NCI-H69 (cell line): ENCODE measurements around the gene C20orf144.
"Not testable (repeated sequence)": the region's sequence is repeated elsewhere in the genome, so short reads cannot be mapped to it uniquely, and the experiment has no call there.

Experiments used
- DNase-seq: peaks from one replicate; lab custom pipeline; 2025; lab: John Stamatoyannopoulos, UW

C20orf144 gene

DNA sequence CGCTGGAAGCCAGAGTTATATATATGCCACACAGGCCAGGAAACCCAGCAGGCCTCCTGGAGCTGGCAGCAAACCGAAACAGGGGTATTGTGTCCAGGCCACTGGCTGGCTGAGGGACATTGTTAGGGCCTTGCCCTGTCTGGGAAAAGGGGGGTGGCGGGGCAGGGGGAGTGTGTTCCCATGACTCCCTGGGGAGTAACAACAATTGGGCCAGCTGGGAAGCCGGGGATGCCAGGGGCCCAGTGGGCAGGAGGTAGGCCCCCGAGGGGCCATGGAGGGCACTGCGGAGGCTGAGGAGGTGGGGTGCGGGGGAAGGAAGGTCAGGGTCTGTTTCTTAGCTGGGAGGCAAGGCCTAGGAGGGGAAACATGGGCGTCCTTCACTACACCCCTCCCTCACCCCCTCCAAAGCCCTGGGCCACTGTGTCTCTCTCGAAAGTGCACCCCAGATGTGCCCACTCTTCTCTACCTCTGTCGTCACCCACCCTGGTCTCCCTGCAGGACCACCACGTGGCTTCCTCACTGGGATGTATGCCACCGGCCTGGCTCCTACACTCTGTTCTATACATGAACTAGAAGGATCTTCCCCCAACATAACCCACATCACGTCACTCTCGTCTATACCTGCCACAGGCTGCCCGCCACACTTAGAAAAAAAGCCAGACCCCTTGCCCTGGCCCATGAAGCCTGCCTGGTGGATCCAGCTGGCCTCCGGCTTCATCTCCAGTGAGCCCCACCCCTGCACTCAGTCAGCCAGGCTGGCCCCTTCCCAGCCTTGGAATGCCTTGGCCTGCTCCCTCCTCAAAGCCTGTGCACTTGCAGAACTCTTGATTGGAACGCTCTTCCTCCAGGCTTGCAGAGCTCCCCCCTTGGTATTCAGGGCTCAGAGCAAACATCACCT is 31.9 kb downstream of the C20orf144 start:
- peak; percentile 80 for DNase-seq

DNA sequence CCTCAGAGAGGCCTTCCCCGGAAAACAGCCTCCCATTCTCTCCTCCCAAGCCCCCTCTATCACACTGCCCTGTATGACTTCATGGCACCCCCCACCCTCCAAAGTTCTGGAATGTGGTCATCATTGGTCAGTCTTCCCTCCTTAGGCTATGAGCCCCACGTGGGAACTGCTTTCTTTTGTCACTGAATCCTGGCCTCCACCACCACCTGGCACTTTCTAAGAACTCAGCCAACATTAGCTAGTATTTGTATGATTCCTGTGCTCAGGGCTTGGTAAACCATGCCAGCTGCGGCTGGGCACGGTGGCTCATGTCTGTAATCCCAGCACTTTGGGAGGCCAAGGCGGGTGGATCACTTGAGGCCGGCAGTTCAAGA is 32.5 kb downstream of the C20orf144 start:
- DNase-seq = no peak

DNA sequence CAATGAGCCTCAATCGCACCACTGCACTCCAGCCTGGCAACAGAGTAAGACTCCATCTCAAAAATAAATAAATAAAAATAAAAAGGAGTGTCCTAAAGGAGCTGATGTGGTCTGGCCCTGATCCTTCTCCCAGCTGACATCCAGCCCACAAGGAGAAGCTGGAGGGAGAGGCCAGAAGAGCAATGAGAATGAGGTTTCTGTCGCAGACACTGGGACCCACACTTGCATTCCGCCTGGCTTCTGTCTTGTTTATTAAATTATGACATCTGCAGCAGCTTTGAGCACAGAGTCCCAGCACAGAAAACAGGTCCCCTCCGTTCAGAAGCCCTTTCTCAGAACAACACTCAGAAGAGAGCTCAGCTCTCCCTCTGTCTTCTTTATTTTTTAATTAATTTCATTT is 34.3 kb downstream of the C20orf144 start:
- DNase-seq = no peak

DNA sequence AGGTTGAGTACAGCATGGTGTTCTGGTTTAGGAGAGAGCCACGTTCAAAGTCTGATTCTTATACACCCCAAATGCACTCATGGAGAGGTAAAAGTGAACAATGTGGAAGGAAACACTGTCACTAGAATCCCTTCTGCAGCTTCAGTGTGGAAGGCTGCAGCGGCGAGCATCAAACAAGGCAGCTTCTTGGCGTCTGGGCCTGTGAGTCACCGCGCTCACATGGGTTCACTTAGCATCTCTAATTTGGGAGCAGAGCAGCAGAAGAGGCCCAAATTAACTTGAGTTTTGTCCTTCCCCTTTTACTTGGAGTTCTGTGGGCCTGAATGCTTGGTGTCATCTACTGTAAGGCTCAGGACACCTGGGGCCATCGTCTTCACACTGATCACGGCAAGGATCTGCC is 35.0 kb downstream of the C20orf144 start:
- no peak for DNase-seq

DNA sequence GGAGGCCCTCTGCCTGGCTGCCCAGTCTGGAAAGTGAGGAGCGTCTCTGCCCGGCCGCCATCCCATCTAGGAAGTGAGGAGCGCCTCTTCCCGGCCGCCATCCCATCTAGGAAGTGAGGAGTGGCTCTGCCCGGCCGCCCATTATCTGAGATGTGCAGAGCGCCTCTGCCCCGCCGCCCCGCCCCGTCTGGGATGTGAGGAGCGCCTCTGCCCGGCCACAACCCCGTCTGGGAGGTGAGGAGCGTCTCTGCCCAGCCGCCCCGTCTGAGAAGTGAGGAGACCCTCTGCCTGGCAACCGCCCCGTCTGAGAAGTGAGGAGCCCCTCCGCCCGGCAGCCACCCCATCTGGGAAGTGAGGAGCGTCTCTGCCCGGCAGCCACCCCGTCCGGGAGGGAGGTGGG is 36.8 kb downstream of the C20orf144 start:
- DNase-seq = not testable (repeated sequence)

DNA sequence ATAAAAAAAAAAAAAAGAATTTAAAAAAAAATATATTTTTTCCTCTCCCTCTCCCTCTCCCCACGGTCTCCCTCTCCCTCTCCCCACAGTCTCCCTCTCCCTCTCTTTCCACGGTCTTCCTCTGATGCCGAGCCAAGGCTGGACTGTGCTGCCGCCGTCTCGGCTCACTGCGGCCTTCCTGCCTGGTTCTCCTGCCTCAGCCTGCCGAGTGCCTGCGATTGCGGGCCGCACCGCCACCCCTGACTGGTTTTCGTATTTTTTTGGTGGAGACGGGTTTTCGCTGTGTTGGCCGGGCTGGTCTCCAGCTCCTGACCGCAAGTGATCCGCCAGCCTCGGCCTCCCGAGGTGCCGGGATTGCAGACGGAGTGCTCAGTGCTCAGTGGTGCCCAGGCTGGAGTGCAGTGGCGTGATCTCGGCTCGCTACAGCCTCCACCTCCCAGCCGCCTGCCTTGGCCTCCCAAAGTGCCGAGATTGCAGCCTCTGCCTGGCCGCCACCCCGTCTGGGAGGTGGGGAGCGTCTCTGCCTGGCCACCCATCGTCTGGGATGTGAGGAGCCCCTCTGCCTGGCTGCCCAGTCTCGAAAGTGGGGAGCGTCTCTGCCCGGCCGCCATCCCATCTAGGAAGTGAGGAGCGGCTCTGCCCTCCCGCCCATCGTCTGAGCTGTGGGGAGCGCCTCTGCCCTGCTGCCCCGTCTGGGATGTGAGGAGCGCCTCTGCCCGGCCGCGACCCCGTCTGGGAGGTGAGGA is 38.7 kb downstream of the C20orf144 start:
- not testable (repeated sequence) for DNase-seq

DNA sequence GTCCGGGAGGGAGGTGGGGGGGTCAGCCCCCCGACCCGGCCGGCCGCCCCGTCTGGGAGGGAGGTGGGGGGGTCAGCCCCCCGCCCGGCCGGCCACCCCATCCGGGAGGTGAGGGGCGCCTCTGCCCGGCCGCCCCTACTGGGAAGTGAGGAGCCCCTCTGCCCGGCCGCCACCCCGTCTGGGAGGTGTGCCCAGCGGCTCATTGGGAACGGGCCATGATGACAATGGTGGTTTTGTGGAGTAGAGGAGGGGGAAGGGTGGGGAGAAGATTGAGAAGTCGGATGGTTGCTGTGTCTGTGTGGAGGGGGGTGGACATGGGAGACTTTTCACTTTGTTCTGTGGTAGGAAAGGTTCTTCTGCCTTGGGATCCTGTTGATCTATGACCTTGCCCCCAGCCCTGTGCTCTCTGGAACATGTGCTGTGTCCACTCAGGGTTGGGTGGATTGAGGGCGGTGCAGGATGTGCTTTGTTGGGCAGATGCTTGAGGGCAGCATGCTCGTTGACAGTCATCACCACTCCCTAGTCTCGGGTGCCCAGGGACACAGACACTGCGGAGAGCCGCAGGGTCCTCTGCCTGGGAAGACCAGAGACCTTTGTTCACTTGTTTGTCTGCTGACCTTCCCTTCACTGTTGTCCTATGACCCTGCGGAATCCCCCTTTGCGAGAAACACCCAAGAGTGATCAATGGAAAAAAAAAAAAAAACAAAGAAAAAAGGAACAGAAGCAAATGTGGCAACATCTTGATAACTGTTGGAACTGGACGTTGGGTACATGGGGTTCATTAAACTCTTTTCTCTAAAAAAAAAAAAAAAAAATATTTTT is 39.7 kb downstream of the C20orf144 start:
- DNase-seq = no peak

DNA sequence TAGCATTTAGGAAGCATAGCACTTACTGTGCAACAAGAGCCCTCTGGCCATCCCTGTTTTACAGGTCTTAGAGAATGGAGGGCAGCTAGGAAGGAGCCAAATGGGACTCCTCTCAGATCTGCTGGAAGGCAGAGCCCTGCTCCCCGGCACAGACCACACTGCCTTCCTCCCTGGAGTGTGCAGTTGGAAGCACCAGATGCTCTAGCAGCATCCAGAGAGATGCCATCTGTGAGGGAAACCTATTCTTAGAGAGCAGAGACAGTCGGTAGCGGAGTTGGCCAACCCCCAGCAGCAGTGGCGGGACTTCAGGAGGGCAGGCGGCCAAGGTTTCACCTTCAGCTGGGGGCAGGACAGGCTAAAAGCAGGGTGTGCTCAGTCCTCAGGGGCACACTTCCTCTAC is 40.7 kb downstream of the C20orf144 start:
- peak; percentile 91 for DNase-seq

DNA sequence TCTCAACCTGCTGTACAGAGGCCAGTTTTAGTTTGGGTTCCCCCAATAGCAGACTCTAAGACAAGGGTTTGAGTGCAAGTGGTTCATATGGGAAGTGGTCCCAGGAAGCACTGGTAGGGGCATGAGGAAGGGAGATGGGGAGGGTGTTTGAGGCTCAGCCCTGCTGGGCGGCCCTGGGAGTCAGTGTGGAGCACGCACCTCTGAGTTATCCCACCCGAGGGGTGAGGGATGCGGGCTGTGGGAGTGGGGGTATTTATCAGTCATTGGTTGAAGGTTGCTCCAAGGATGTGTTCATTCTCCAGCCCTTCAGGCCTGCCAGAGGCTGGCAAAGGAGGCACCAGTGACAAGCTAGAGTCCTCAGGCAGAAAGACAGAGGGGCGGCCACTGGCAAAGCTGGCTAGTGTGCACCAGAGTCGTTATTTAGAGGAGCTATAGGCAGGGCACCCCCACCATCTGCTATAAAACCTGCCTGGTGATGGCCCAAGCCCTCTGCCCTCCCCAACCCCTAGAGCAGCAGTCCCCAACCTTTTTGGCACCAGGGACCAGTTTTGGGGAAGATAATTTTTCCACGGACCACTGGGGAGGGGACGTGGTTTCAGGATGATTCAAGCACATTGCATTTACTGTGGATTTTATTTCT is 41.5 kb downstream of the C20orf144 start:
- DNase-seq = no peak

DNA sequence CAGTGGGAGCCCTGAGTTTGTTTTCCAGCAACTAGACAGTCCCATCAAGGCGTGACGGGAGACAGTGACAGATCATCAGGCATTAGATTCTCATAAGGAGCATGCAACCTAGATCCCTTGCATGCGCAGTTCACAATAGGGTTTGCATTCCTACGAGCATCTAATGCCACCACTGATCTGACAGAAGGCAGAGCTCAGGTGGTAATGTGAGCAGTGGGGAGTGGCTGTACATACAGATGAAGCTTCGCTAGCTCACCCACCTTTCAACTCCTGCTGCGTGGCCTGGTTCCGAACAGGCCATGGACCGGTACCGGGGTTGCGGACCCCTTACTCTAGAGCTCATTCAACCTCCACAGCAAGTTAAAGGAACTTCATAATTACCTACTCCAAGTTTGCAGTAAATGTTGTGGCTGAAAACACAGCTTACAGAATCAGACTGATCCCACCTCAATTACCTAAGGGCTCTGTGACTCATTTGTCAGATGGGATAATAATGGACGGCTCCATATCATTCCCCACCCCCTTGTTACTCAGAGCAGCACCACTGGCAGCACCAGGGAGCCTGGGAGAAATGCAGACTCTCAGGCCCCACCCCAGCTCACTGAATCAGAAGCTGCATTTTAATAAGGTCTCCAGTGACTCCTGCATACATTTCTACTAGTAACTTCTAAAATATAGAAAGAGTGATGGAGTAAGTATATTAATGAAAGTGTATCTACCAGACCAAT is 42.2 kb downstream of the C20orf144 start:
- DNase-seq = peak; percentile 56

DNA sequence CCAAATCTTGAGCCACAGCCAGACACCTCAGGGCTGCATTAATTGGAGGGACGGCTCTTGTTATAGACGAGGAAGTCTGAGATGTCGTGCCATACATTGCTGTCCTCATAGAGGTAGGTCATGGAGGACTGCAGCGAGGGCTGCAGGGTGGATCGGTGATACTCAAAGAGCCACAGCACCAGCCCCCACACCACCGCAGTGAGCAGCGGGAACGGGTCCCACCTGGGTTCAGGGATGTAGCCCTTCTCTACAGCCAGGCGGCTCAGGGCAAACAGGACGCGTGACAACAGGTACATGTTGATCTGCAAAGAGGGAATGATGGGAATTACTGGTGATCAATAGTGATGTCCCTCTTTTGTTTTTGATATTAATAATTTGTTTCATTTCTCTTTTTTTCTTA is 45.5 kb downstream of the C20orf144 start:
- DNase-seq = no peak

DNA sequence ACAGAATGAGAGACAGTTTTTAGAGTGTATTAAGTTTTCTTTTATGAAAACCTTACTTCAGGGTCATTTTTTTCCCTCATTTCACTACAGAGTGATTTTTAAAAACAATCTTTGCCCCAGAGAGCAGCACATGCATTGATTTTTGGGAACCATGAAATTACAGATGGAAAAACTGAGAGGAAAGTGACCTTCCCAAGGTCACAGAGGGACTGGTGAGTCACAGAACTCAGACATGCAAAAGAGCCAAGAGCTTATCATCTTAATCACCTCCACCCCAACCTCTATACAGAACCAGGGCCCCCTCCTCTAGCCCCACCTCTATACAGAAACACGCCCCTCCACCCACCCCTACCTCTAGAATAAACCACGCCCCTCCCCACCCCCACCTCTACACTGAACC is 47.3 kb downstream of the C20orf144 start:
- DNase-seq = no peak

DNA sequence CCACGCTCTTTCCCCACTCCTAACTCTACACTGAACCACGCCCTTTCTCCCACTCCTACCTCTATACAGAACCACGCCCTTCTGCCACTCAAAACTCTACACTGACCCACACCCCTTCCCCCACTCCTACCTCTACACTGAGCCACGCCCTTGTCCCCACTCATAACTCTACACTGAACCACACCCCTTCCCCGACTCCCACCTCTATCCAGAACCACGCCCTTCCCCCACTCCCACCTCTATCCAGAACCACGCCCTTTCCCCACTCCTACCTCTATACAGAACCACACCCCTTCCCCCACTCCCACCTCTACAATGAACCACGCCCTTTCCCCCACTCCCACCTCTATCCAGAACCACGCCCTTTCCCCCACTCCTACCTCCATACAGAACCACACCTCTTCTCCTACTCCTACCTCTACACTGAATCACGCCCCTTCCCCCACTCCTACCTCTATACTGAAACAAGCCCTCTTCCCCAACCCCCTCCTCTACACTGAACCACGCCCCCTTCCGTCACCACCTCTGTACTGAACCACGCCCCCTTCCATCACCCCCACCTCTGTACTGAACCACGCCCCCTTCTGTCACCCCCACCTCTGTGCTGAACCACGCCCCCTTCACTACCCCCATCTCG is 47.9 kb downstream of the C20orf144 start:
- peak; percentile 51 for DNase-seq

DNA sequence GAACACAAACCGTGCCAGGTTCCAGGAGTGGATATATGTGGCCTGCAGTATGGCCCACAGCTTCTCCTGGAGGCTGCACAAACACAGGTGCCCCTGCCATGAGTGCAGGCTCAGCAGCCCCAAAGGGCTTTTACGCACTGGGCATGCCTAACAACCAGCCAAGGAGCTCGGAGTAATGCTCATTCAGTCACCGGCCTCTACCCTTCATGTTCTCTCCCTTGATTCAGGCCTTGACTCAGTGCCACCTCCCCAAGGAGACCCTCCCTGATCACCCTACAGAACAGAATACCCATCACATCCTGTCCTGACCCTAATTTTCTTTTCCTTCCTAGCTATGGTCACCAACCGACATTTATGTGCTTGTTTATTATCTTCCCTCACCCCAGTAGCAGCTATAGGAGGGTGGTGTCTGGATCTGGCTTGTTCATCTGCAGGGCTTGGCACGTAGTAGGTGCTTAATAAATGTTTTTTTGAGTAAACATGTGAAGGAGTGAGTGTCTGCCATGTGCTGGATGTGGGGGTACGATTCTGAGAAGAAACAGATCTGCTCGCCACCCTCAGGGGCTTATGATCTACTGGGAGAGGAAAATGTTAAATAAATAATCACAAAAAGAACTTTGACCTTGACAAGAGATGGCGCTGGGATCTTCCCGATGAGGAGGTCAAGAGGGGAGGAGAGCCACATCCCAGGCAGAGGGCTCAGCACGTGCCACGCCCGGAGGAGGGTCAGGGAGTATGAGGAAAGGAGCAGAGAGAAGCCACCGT is 48.7 kb downstream of the C20orf144 start:
- no peak for DNase-seq

DNA sequence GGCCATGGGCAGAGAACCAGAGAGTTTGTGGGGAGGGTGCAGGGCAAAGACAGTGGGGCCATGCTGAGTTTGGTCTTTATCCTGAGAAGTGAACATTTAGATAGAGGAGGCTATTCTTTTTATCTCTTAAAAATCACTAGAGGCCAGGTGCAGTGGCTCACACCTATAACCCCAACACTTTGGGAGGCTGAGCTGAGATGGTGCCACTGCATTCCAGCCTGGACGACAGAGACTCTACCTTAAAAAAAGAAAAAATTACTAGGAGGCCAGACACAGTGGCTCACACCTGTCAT is 49.3 kb downstream of the C20orf144 start:
- DNase-seq = no peak
